Activated CD8-positive, alpha-beta T cell treated with anti-CD3 and anti-CD28 coated beads for 36 hours (primary cell): ENCODE results near the gene ARHGAP40. TPM values are rescaled to one million over a fixed set of nuclear protein-coding genes. Genes with fewer than 3 reads are reported as not detected.

Experiments
- ATAC-seq: fragments of 200-7000 bp; cut with Tn5 transposase; one replicate; pipeline ENCODE4 v1.10.0; 2021; ENCODE audit warnings: mild to moderate bottlenecking, moderate library complexity
- CTCF ChIA-PET: fragments of 350-600 bp; sonication (Branson Sonifier 250); formaldehyde crosslinking; loops from one replicate; lab custom pipeline; 2021; ENCODE audit warnings: antibody characterized with exemption; lab: Charles Lee
- POLR2A ChIA-PET: fragments of 350-600 bp; sonication (Branson Sonifier 250); formaldehyde crosslinking; loops from one replicate; lab custom pipeline; 2021; ENCODE audit warnings: antibody characterized with exemption; lab: Charles Lee
- DNase-seq: peaks from one replicate; pipeline ENCODE4 v3.0.0-alpha.2; 2020
- H3K27ac Mint-ChIP-seq: one replicate; pipeline ENCODE4 v1.8.0; 2021; ENCODE audit warnings: mild to moderate bottlenecking, mixed read lengths
- H3K27me3 Mint-ChIP-seq: one replicate; pipeline ENCODE4 v1.8.0; 2021; ENCODE audit warnings: mixed read lengths
- H3K36me3 Mint-ChIP-seq: one replicate; pipeline ENCODE4 v1.8.0; 2021; ENCODE audit warnings: low read depth, mixed read lengths
- H3K4me1 Mint-ChIP-seq: one replicate; pipeline ENCODE4 v1.8.0; 2021; ENCODE audit warnings: low read depth, mixed read lengths
- H3K4me3 Mint-ChIP-seq: one replicate; pipeline ENCODE4 v1.8.0; 2021; ENCODE audit warnings: mild to moderate bottlenecking, moderate library complexity, mixed read lengths
- H3K9me3 Mint-ChIP-seq: one replicate; pipeline ENCODE4 v1.8.0; 2021; ENCODE audit warnings: mixed read lengths
- CTCF ChIP-seq: fragments of 200-600 bp; IDR thresholded peaks from one replicate; pipeline ENCODE4 v1.8.0; 2022; ENCODE audit warnings: antibody characterized with exemption, mild to moderate bottlenecking
- intact Hi-C: fragments of 100-400 bp; cut with micrococcal nuclease; formaldehyde crosslinking; loops from one replicate; pipeline ENCODE4 v1.10.0; 2022
- total RNA-seq, 2 experiments: library from RNA; stranded (reverse); gene quantifications; one replicate each; pipeline ENCODE4 v1.2.3, GENCODE V29; 2021

The ARHGAP40 gene
- total RNA-seq, 2 experiments from 2014 or later, result not detected

- Mint-ChIP-seq H3K27ac (no peak overlapping the region), H3K36me3 (no peaks in the 10 kb centered on the region), H3K9me3 (no peaks in the 10 kb centered on the region), H3K4me1 (no peaks in the 10 kb centered on the region), H3K4me3 (no peak overlapping the region), H3K27me3 (peaks cover 9% of the 10 kb centered on the region)
- no peak for DNase-seq
- no peak for ATAC-seq
- ChIA-PET POLR2A (no interaction called here), CTCF (interaction anchor here (1.3 kb wide), 1 partner anchor 27 kb away, joined by 3 read pairs; no protein-coding TSS in a partner anchor)
- no peak for TF ChIP-seq CTCF
- intact Hi-C loops, result no loop called here
These were observed 96.9 kb downstream of the ARHGAP40 start for GRCh38 chr20:38698541-38698940.

- no peak for TF ChIP-seq CTCF
- Mint-ChIP-seq H3K27me3 (peaks cover 12% of the 10 kb centered on the region), H3K36me3 (no peaks in the 10 kb centered on the region), H3K9me3 (no peaks in the 10 kb centered on the region), H3K4me1 (no peaks in the 10 kb centered on the region), H3K27ac (no peak overlapping the region), H3K4me3 (no peak overlapping the region)
- CTCF ChIA-PET, result interaction anchor here (1.0 kb wide), 1 partner anchor 42 kb away, joined by 3 read pairs; no protein-coding TSS in a partner anchor
- ATAC-seq (no peak), DNase-seq (no peak)
- POLR2A ChIA-PET, result interaction anchor here (0.6 kb wide), 1 partner anchor 13 kb away, joined by 3 read pairs; no protein-coding TSS in a partner anchor
- intact Hi-C loops, result no loop called here
These were observed 98.5 kb downstream of the ARHGAP40 start for GRCh38 chr20:38700141-38700540.

Other genes starting within 250 kb of the ARHGAP40 start
- gene SNHG17, start 166.5 kb upstream of the ARHGAP40 start, total RNA-seq, result 100 to 1,000 TPM; 154 to 159 TPM
- 10 to 100 TPM; 19.8 to 21.3 TPM for gene RALGAPB, start 129.0 kb upstream of the ARHGAP40 start, total RNA-seq
- gene ADIG, start 20.6 kb upstream of the ARHGAP40 start, total RNA-seq, result not detected
- not detected for gene SLC32A1, start 122.7 kb downstream of the ARHGAP40 start, total RNA-seq
- gene ACTR5, start 146.7 kb downstream of the ARHGAP40 start, total RNA-seq, result 1 to 10 TPM; 7.1 to 7.4 TPM
- 10 to 100 TPM; 74.9 to 81.4 TPM for gene PPP1R16B, start 203.9 kb downstream of the ARHGAP40 start, total RNA-seq